OCI-LY3 (cell line): ENCODE measurements around the gene MEF2C.

Experiments
- EZH2phosphoT487 ChIP-seq: fragments of 200-600 bp; shearing (Covaris generic); IDR thresholded peaks from 2 replicates; pipeline ENCODE4 v1.6.1; 2018; ENCODE audit warnings: antibody characterized with exemption, mixed run types, low read depth
- TF ChIP-seq, protein P1 (sequence below): fragments of 200-600, 300-600 bp; sonication (generic); IDR thresholded peaks from 2 replicates; pipeline ENCODE4 v1.5.1; 2014; ENCODE audit warnings: antibody characterized with exemption, low read length, low read depth

DNA sequence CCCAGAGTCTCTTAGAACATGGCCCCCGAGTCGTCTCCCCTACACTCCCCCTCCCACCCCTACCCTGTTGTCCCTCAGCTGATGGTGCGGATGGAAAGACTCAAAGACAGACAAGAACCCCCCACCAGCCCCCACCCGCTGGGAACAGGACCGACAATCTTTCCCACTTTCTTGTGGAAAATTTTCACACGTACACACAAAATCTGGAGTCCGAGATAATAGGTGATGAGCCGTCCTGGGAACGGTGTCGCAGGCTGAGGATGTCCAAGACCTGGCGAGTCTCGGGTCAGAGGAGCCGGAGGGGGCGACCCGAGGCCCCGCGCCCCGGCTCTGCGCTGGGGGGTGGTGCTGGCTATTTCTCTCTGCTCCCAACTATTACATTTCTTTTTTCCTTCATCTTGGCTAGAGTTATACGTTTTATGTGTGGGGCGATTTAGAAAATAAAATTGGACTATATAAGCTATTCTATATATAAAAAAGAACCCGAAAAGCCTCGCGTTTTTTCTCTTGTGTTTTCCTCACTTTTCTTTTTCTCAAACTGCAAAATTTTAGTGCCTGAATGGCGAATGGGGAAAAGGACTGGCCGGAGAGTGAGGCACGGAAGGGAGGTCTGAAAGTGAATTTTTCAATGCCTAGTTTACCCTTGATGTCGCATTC lies 188.8 kb downstream of the MEF2C start:
- TF ChIP-seq, protein P1, sequence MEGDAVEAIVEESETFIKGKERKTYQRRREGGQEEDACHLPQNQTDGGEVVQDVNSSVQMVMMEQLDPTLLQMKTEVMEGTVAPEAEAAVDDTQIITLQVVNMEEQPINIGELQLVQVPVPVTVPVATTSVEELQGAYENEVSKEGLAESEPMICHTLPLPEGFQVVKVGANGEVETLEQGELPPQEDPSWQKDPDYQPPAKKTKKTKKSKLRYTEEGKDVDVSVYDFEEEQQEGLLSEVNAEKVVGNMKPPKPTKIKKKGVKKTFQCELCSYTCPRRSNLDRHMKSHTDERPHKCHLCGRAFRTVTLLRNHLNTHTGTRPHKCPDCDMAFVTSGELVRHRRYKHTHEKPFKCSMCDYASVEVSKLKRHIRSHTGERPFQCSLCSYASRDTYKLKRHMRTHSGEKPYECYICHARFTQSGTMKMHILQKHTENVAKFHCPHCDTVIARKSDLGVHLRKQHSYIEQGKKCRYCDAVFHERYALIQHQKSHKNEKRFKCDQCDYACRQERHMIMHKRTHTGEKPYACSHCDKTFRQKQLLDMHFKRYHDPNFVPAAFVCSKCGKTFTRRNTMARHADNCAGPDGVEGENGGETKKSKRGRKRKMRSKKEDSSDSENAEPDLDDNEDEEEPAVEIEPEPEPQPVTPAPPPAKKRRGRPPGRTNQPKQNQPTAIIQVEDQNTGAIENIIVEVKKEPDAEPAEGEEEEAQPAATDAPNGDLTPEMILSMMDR, result no peak
- TF ChIP-seq EZH2phosphoT487, result no peak
